H1 (cell line): ENCODE measurements around the gene POLR1B. TPM values are rescaled to one million over a fixed set of nuclear protein-coding genes. Genes with fewer than 3 reads are reported as not detected.

Source experiments
- CTCF ChIA-PET: fragments of 300-600 bp; sonication (Branson Sonifier 250); formaldehyde crosslinking; loops from one replicate; lab custom pipeline; 2021; ENCODE audit not compliant: partially characterized antibody; lab: Charles Lee
- POLR2A ChIA-PET: fragments of 300-600 bp; sonication (Branson Sonifier 250); formaldehyde crosslinking; loops from one replicate; lab custom pipeline; 2021; ENCODE audit warnings: inconsistent platforms; ENCODE audit not compliant: partially characterized antibody; lab: Charles Lee
- DNase-seq, 2 experiments: peaks; one replicate each; pipeline versions ENCODE4 v3.0.0 to v3.0.0-alpha.2; 2010 to 2022; ENCODE audit warnings: low spot score in 2 of 2, low read depth in 1 of 2, mixed read lengths in 1 of 2
- FAIRE-seq: peaks from 2 replicates; lab custom pipeline; 2011; peaks lifted over from hg19 to GRCh38; lab: Jason Lieb, UNC
- H2AFZ ChIP-seq: 2 replicates; pipeline ENCODE4 v1.8.1; 2012; ENCODE audit warnings: low read length, inconsistent platforms
- H2AK5ac ChIP-seq: 2 replicates; pipeline ENCODE4 v1.6.1; 2013; ENCODE audit warnings: low read depth, low read length
- H2BK120ac ChIP-seq: replicated peaks from 2 replicates; pipeline ENCODE3; 2013; ENCODE audit warnings: low read depth, low read length, inconsistent platforms
- H2BK12ac ChIP-seq: 2 replicates; pipeline ENCODE4 v1.6.1; 2013; ENCODE audit warnings: low read depth, low read length
- H2BK15ac ChIP-seq: 2 replicates; pipeline ENCODE4 v1.6.1; 2013; ENCODE audit warnings: low read length
- H2BK20ac ChIP-seq: 2 replicates; pipeline ENCODE4 v1.6.1; 2013; ENCODE audit warnings: low read length
- H2BK5ac ChIP-seq: 2 replicates; pipeline ENCODE4 v1.6.1; 2013; ENCODE audit warnings: low read depth, low read length
- H3K14ac ChIP-seq: 2 replicates; pipeline ENCODE4 v1.6.1; 2013; ENCODE audit warnings: inconsistent platforms; ENCODE audit not compliant: insufficient read length
- H3K18ac ChIP-seq: 2 replicates; pipeline ENCODE4 v1.6.1; 2013; ENCODE audit warnings: low read length; ENCODE audit errors: extremely low read depth
- H3K23ac ChIP-seq: 2 replicates; pipeline ENCODE4 v1.6.1; 2013; ENCODE audit warnings: inconsistent platforms; ENCODE audit not compliant: insufficient read length
- H3K23me2 ChIP-seq: 2 replicates; pipeline ENCODE4 v1.6.1; 2013; ENCODE audit warnings: low read depth, low read length
- H3K27ac ChIP-seq: 2 replicates; pipeline ENCODE4 v1.6.1; 2011; ENCODE audit warnings: low read depth, low read length, inconsistent platforms
- H3K27me3 ChIP-seq, 4 experiments: replicated peaks in 1 of 4; 1 replicate in 1 of 4; 2 replicates in 3 of 4; pipeline versions ENCODE4 v1.6.1 to v1.8.1; 2011 to 2013; ENCODE audit warnings: low read length in 3 of 4, mild to moderate bottlenecking in 3 of 4, inconsistent platforms in 2 of 4, mixed read lengths in 2 of 4, moderate library complexity in 1 of 4; ENCODE audit not compliant: control insufficient read depth in 3 of 4, insufficient read depth in 3 of 4; ENCODE audit errors: extremely low read depth in 1 of 4
- H3K36me3 ChIP-seq, 4 experiments: 2 replicates each; pipeline versions ENCODE4 v1.6.1 to v1.8.1; 2011 to 2013; ENCODE audit warnings: mild to moderate bottlenecking in 4 of 4, low read length in 3 of 4, moderate library complexity in 2 of 4, control low read depth in 1 of 4, inconsistent platforms in 1 of 4; ENCODE audit not compliant: insufficient read depth in 4 of 4, control insufficient read depth in 2 of 4
- H3K4ac ChIP-seq: replicated peaks from 2 replicates; pipeline ENCODE3; 2013; ENCODE audit warnings: low read length, low read depth, mixed read lengths, inconsistent platforms; ENCODE audit not compliant: insufficient read length
- H3K4me1 ChIP-seq, 4 experiments: replicated peaks in 1 of 4; 1 replicate in 1 of 4; 2 replicates in 3 of 4; pipeline versions ENCODE4 v1.6.1 to v1.8.1; 2011 to 2013; ENCODE audit warnings: low read length in 3 of 4, inconsistent platforms in 2 of 4, mixed read lengths in 1 of 4; ENCODE audit not compliant: insufficient read depth in 4 of 4, control insufficient read depth in 3 of 4
- H3K4me2 ChIP-seq, 2 experiments: 2 replicates each; pipeline versions ENCODE4 v1.6.1 to v1.8.1; 2011 to 2013; ENCODE audit warnings: low read depth in 2 of 2, low read length in 2 of 2, control low read depth in 1 of 2, inconsistent platforms in 1 of 2, mild to moderate bottlenecking in 1 of 2; ENCODE audit not compliant: insufficient read depth in 1 of 2
- H3K4me3 ChIP-seq, 4 experiments: fragments of 200-600, 300-600 bp in 1 of 4; sonication (generic), shearing (Covaris generic), sonication (Bioruptor Twin) in 1 of 4; 2 replicates each; pipeline versions ENCODE4 v1.5.1 to v1.8.1; 2011 to 2016; ENCODE audit warnings: low read length in 4 of 4, low read depth in 3 of 4, control low read depth in 2 of 4, inconsistent platforms in 2 of 4, mild to moderate bottlenecking in 2 of 4, mixed read lengths in 1 of 4, moderate library complexity in 1 of 4; ENCODE audit not compliant: insufficient read depth in 2 of 4; ENCODE audit errors: extremely low read depth in 1 of 4
- H3K56ac ChIP-seq: replicated peaks from 2 replicates; pipeline ENCODE3; 2013; ENCODE audit warnings: low read depth, mild to moderate bottlenecking, mixed read lengths, low read length, inconsistent platforms; ENCODE audit not compliant: insufficient read length
- H3K79me1 ChIP-seq: 2 replicates; pipeline ENCODE4 v1.6.1; 2013; ENCODE audit warnings: low read depth, low read length, control low read depth
- H3K79me2 ChIP-seq, 2 experiments: 2 replicates each; pipeline versions ENCODE4 v1.6.1 to v1.8.1; 2012 to 2013; ENCODE audit warnings: low read length in 2 of 2, mild to moderate bottlenecking in 2 of 2, inconsistent platforms in 1 of 2; ENCODE audit not compliant: insufficient read depth in 2 of 2, control insufficient read depth in 1 of 2
- H3K9ac ChIP-seq, 4 experiments: replicated peaks in 1 of 4; 1 replicate in 1 of 4; 2 replicates in 3 of 4; pipeline versions ENCODE4 v1.6.1 to v1.8.1; 2011 to 2013; ENCODE audit warnings: low read depth in 3 of 4, low read length in 3 of 4, control low read depth in 2 of 4, mild to moderate bottlenecking in 2 of 4, moderate library complexity in 2 of 4, inconsistent platforms in 1 of 4; ENCODE audit errors: extremely low read depth in 1 of 4
- H3K9me3 ChIP-seq, 2 experiments: 2 replicates each; pipeline versions ENCODE4 v1.6.1 to v1.8.1; 2012 to 2013; ENCODE audit warnings: mild to moderate bottlenecking in 2 of 2, moderate library complexity in 2 of 2, control low read depth in 1 of 2, inconsistent platforms in 1 of 2, low read depth in 1 of 2, low read length in 1 of 2, mixed read lengths in 1 of 2; ENCODE audit not compliant: insufficient read depth in 2 of 2
- H4K20me1 ChIP-seq, 2 experiments: replicated peaks in 1 of 2; 2 replicates each; pipeline versions ENCODE3 to v1.8.1; 2011 to 2013; ENCODE audit warnings: inconsistent platforms in 2 of 2, low read length in 2 of 2, mild to moderate bottlenecking in 1 of 2; ENCODE audit not compliant: insufficient read depth in 2 of 2, control insufficient read depth in 1 of 2
- H4K5ac ChIP-seq: 2 replicates; pipeline ENCODE4 v1.6.1; 2013; ENCODE audit warnings: low read length, low read depth, mixed read lengths, inconsistent platforms; ENCODE audit not compliant: insufficient read length
- H4K8ac ChIP-seq: 2 replicates; pipeline ENCODE4 v1.8.0; 2013; ENCODE audit warnings: mild to moderate bottlenecking, moderate library complexity, low read length, inconsistent platforms; ENCODE audit not compliant: insufficient read depth; ENCODE audit errors: extremely low read depth
- H4K91ac ChIP-seq: replicated peaks from 2 replicates; pipeline ENCODE3; 2013; ENCODE audit warnings: low read length, mixed read lengths, inconsistent platforms; ENCODE audit not compliant: insufficient read length
- ASH2L ChIP-seq: fragments of 200-600, 300-600 bp; sonication (generic); IDR thresholded peaks from one replicate; pipeline ENCODE4 v1.7.1; 2017; ENCODE audit warnings: low read length
- BRCA1 ChIP-seq: IDR thresholded peaks from 2 replicates; pipeline ENCODE4 v1.6.1; 2012; ENCODE audit warnings: low read depth, low read length, improper control_type of control experiment
- CHD2 ChIP-seq: IDR thresholded peaks from 2 replicates; pipeline ENCODE4 v1.6.1; 2012; ENCODE audit warnings: low read length, improper control_type of control experiment
- HDAC6 ChIP-seq: IDR thresholded peaks from one replicate; pipeline ENCODE4 v1.7.1; 2012; ENCODE audit warnings: low read depth, mild to moderate bottlenecking, inconsistent platforms, low read length, moderate library complexity
- KDM4A ChIP-seq: IDR thresholded peaks from one replicate; pipeline ENCODE4 v1.7.1; 2012; ENCODE audit warnings: low read depth, mild to moderate bottlenecking, moderate library complexity, low read length, inconsistent platforms; ENCODE audit not compliant: severe bottlenecking
- NRF1 ChIP-seq: IDR thresholded peaks from 2 replicates; pipeline ENCODE4 v1.6.1; 2011; ENCODE audit warnings: mild to moderate bottlenecking, low read depth, low read length, improper control_type of control experiment
- POU5F1 ChIP-seq: IDR thresholded peaks from 2 replicates; pipeline ENCODE4 v1.6.1; 2011; ENCODE audit warnings: low read depth, mild to moderate bottlenecking, low read length, moderate library complexity
- RXRA ChIP-seq: IDR thresholded peaks from 2 replicates; pipeline ENCODE4 v1.6.1; 2011; ENCODE audit warnings: low read depth, mild to moderate bottlenecking, low read length, moderate library complexity; ENCODE audit not compliant: insufficient read depth
- TAF1 ChIP-seq: IDR thresholded peaks from 2 replicates; pipeline ENCODE4 v1.6.1; 2011; ENCODE audit warnings: mild to moderate bottlenecking, low read depth, low read length
- TAF7 ChIP-seq: optimal IDR thresholded peaks from 2 replicates; pipeline ENCODE3; 2011; ENCODE audit warnings: low read depth, mild to moderate bottlenecking, inconsistent platforms, low read length, moderate library complexity, borderline replicate concordance
- WGBS, 2 experiments: shearing (Covaris generic) in 1 of 2; methylation state at CpG; one replicate each; pipeline versions ENCODE4 v1.1.6 to v1.1.7; 2013 to 2015; ENCODE audit warnings: low lambda C conversion rate in 2 of 2, mixed read lengths in 2 of 2, inconsistent platforms in 1 of 2, low coverage in 1 of 2, missing lambda C conversion rate in 1 of 2; ENCODE audit not compliant: insufficient replicate concordance in 2 of 2, insufficient coverage in 1 of 2, insufficient read length in 1 of 2; ENCODE audit errors: extremely low coverage in 1 of 2, missing lambda C conversion rate in 1 of 2; 5-methylcytosine and 5-hydroxymethylcytosine counted together
- polyA plus RNA-seq, 7 experiments: library from polyadenylated mRNA; depleted of rRNA in 3 of 7; stranded (reverse) in 5 of 7; unstranded in 2 of 7; fragments of >200 nt in 5 of 7; fragments of 200-250 nt in 2 of 7; gene quantifications; 1 replicate in 5 of 7; 2 replicates in 1 of 7; 4 replicates in 1 of 7; pipeline versions ENCODE4 v1.2.1 to v1.2.3, GENCODE V29; 2011 to 2013; ENCODE audit warnings: missing spikeins in 2 of 7, mixed read lengths in 2 of 7
- total RNA-seq: library from RNA; stranded (reverse); fragmentation: NEBNext Ultra II Directional; extraction: Animal tissue kit (Norgen Biotek cat#: 25700); gene quantifications from 2 replicates; pipeline ENCODE4 v1.2.1, GENCODE V29; 2021
- TF ChIP-seq, protein P1 (sequence below): IDR thresholded peaks from 2 replicates; pipeline ENCODE4 v1.6.1; 2012; ENCODE audit warnings: inconsistent platforms

Gene POLR1B
- total and polyA plus RNA-seq, 2 of the 8 experiments (the other 6 are each of a cell fraction or from before 2014, with no cell fraction given): 24.3 to 69.4 TPM

DNA sequence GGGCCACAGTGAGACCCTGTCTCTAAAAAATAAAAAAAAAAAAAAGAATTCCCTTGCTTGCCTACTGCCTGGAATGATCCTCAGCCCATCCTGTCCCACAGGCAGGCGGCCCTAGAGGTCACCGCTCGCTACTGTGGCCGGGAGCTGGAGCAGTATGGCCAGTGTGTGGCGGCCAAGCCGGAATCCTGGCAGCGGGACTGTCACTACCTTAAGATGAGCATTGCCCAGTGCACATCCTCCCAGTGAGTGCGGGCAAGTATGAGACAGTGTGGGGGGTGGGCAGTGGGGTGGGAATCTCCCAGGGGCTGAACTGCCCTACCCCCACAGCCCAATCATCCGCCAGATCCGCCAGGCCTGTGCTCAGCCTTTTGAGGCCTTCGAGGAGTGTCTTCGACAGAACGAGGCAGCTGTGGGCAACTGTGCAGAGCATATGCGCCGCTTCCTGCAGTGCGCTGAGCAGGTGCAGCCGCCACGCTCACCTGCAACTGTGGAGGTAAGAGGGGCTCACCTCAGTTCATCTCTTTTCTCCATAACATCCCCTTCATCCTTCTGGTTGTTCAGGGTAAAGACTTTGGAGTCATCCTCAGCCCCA lies 43.7 kb downstream of the POLR1B start:
- Histone ChIP-seq H2AK5ac (no peak overlapping the region), H3K9ac (no peak overlapping the region; a peak in 1 of 7 replicates), H4K91ac (no peak overlapping the region), H3K4me2 (peak overlapping the region in 1 of 2 experiments; percentile 72; a peak in 1 of 4 replicates), H2BK12ac (no peak overlapping the region), H3K18ac (no peak overlapping the region), H3K79me2 (no peaks in the 10 kb centered on the region), H3K4me1 (peaks cover 0 to 6% (median 3%) of the 10 kb centered on the region in 4 experiments; a peak in 6 of 7 replicates), H4K8ac (no peak overlapping the region), H3K56ac (no peak overlapping the region), H4K5ac (no peak overlapping the region), H2AFZ (no peak overlapping the region), H2BK20ac (no peak overlapping the region), H3K14ac (no peak overlapping the region), H3K4me3 (no peak overlapping the region), H3K23ac (no peak overlapping the region), H3K27me3 (no peaks in the 10 kb centered on the region), H3K79me1 (no peaks in the 10 kb centered on the region), H3K36me3 (peaks cover 0 to 8% (median 2%) of the 10 kb centered on the region in 4 experiments; a peak in 5 of 8 replicates), H4K20me1 (no peaks in the 10 kb centered on the region), H3K4ac (no peak overlapping the region), H3K27ac (no peak overlapping the region)
- FAIRE-seq (no peak), DNase-seq (no peak)
- WGBS, 2 experiments: 93% methylated on average over 17 of the region's 18 CpGs; no CpG with 5 or more reads in 1 of the 2 experiments
- no peak for TF ChIP-seq ASH2L
- TF ChIP-seq RXRA: no peak
- TF ChIP-seq KDM4A: no peak
- no peak for TF ChIP-seq BRCA1
- no peak for TF ChIP-seq TAF7
- no peak for TF ChIP-seq POU5F1
- no peak for TF ChIP-seq TAF1
- TF ChIP-seq CHD2: no peak
- TF ChIP-seq NRF1: no peak
- no peak for TF ChIP-seq HDAC6
- TF ChIP-seq, protein P1, sequence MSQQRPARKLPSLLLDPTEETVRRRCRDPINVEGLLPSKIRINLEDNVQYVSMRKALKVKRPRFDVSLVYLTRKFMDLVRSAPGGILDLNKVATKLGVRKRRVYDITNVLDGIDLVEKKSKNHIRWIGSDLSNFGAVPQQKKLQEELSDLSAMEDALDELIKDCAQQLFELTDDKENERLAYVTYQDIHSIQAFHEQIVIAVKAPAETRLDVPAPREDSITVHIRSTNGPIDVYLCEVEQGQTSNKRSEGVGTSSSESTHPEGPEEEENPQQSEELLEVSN: no peak
- TF ChIP-seq, all 59 proteins: peak for 0
- peaks cover 9% of the 10 kb centered on the region; the same call in 1 of the 2 replicates for H3K23me2 ChIP-seq
- no peak overlapping the region for H2BK15ac ChIP-seq
- CTCF ChIA-PET: interaction anchor here (1.2 to 4.0 kb wide), 5 partner anchors 8 to 553 kb away, joined by 3 to 17 read pairs (median 5); no protein-coding TSS in a partner anchor
- H2BK5ac ChIP-seq: no peak overlapping the region
- POLR2A ChIA-PET: interaction anchor here (1.2 kb wide), 1 partner anchor 129 kb away, joined by 3 read pairs; no protein-coding TSS in a partner anchor
- H3K9me3 ChIP-seq: no peaks in the 10 kb centered on the region
- no peak overlapping the region for H2BK120ac ChIP-seq
